Ascending aorta (tissue), 2 donors: ENCODE data around the gene TGFB2. TPM values are rescaled to one million over a fixed set of nuclear protein-coding genes. Genes with fewer than 3 reads are reported as not detected.
A peak's percentile ranks its signal among the peaks of the same experiment; 100 is the strongest.

Source experiments
- DNase-seq, 2 donors: peaks; one replicate each; pipeline ENCODE4 v3.0.0-alpha.2; 2019; ENCODE audit warnings: low spot score in 2 of 2
- H3K27ac ChIP-seq, 2 donors: fragments of 200-600 bp; sonication (generic); one replicate each; pipeline ENCODE4 v1.5.1; 2016 to 2017; ENCODE audit warnings: mild to moderate bottlenecking in 1 of 2
- H3K27me3 ChIP-seq: fragments of 200-600 bp; sonication (generic); one replicate; pipeline ENCODE4 v1.5.1; 2017
- H3K36me3 ChIP-seq, 2 donors: fragments of 200-600 bp; sonication (generic); one replicate each; pipeline ENCODE4 v1.5.1; 2016
- H3K4me1 ChIP-seq, 2 donors: fragments of 200-600 bp; sonication (generic); one replicate each; pipeline ENCODE4 v1.5.1; 2016 to 2017; ENCODE audit warnings: mild to moderate bottlenecking in 1 of 2
- H3K4me3 ChIP-seq, 2 donors: fragments of 200-600 bp; sonication (generic); one replicate each; pipeline ENCODE4 v1.5.1; 2016 to 2017; ENCODE audit warnings: mild to moderate bottlenecking in 1 of 2
- H3K9me3 ChIP-seq, 2 donors: fragments of 200-600 bp; sonication (generic); one replicate each; pipeline ENCODE4 v1.5.1; 2016
- intact Hi-C: fragments of 100-400 bp; cut with DNase I; formaldehyde crosslinking; loops from one replicate; pipeline ENCODE4 v1.15.1; 2023
- total RNA-seq: library from RNA; depleted of rRNA; stranded (reverse); fragments of >200 nt; gene quantifications from one replicate; pipeline ENCODE4 v1.1.0, GENCODE V29; 2016
- TF ChIP-seq, protein P1 (sequence below), 3 experiments: fragments of 200-600 bp in 2 of 3; fragments of 450-650 bp in 1 of 3; sonication (generic) in 2 of 3; IDR thresholded peaks; one replicate each; pipeline ENCODE4 v1.5.1; 2016 to 2019; ENCODE audit warnings: antibody characterized with exemption in 3 of 3, mild to moderate bottlenecking in 1 of 3, moderate library complexity in 1 of 3

TGFB2 gene
- total RNA-seq, 1 donor from 2014 or later = 9.9 TPM

DNA sequence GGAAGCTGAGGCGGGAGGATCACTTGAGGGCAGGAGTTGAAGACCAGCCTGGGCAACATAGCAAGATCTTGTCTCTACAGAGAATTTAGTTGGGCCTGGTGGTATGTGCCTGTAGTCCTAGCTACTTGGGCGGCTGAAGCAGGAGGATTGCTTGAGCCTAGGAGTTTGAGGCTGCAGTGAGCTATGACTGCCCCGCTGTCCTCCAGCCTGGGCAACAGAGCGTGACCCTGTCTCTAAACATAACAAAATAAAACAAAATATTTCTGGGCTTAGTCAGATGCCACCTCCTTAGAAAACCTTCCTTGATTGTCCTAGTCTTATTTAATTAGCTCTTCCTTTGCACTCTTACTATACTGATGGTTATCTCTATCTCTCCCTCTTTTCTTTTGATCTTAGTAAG, 8.5 kb downstream of the TGFB2 start:
- TF ChIP-seq, protein P1, sequence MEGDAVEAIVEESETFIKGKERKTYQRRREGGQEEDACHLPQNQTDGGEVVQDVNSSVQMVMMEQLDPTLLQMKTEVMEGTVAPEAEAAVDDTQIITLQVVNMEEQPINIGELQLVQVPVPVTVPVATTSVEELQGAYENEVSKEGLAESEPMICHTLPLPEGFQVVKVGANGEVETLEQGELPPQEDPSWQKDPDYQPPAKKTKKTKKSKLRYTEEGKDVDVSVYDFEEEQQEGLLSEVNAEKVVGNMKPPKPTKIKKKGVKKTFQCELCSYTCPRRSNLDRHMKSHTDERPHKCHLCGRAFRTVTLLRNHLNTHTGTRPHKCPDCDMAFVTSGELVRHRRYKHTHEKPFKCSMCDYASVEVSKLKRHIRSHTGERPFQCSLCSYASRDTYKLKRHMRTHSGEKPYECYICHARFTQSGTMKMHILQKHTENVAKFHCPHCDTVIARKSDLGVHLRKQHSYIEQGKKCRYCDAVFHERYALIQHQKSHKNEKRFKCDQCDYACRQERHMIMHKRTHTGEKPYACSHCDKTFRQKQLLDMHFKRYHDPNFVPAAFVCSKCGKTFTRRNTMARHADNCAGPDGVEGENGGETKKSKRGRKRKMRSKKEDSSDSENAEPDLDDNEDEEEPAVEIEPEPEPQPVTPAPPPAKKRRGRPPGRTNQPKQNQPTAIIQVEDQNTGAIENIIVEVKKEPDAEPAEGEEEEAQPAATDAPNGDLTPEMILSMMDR (IDR thresholded peaks at IDR 0.05) = no peak

DNA sequence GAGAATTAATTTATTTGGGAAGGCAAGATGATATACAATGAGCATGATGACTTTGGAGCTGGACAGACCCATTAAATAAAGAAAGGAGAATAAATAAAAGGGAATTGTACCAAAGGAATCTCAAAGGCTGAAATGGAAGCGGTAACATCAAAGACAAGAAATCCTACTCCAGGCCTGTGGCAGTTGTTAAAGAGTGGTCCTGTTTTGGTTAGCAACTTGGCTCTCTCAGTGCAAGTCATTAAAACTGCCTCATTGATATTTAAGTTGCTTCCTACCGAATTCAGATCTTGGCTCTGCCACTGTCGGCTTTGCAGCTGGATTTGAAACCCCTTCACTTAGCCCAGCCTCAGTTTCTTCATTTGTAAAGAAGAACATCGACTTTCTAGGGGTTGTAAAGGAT, 10.1 kb downstream of the TGFB2 start:
- Histone ChIP-seq H3K4me1 (peaks cover 5 to 17% of the 10 kb centered on the region in 2 donors), H3K27me3 (no peaks in the 10 kb centered on the region), H3K9me3 (no peaks in the 10 kb centered on the region), H3K27ac (no peak overlapping the region), H3K4me3 (no peak overlapping the region), H3K36me3 (no peaks in the 10 kb centered on the region)
- intact Hi-C loops = no loop called here
- TF ChIP-seq, protein P1 (IDR thresholded peaks at IDR 0.05) = no peak
- DNase-seq = no peak

More for the DNA sequence above, 8.5 kb downstream of the TGFB2 start:
- Histone ChIP-seq H3K4me3 (no peak overlapping the region), H3K4me1 (peaks cover 5 to 17% of the 10 kb centered on the region in 2 donors), H3K27ac (no peak overlapping the region), H3K9me3 (no peaks in the 10 kb centered on the region), H3K27me3 (no peaks in the 10 kb centered on the region), H3K36me3 (no peaks in the 10 kb centered on the region)
- no peak for DNase-seq
- intact Hi-C loops = no loop called here

DNA sequence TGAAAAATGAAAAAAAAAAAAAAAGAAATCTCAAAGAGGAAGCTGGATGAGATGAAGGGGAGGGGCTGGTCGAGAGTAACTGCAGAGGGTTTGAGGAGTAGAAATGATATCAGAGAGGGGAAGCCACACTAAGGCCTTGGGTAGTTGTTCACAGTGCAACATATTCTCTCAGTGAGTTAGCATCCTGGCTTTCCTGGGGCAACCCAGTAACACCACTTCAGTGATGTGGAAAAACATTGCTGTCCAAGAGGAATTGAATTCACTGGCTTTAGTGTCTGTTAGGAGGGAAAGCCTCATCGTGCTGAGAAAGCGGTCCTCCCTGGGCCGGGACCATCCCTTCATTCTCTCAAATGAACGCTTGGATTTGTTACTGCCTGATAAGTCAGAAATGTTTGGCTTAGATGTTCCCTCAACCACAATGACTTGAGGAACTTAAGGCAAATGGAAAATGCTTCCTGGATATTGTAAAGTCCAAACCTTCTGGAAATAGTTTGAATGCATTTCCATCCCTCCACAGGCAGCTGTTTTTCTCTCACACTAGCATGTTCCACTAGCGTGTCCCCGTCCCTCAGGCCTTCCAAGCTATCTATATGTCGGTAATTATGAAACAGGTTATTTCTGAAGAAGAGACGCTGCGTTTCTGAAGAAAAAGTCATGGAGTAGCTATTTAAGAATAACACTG, 12.2 kb downstream of the TGFB2 start:
- H3K27me3 ChIP-seq = no peaks in the 10 kb centered on the region
- peak overlapping the region; percentile 62 to 69 for H3K27ac ChIP-seq
- intact Hi-C loops = no loop called here
- peak overlapping the region; percentile 16 to 34 for H3K4me3 ChIP-seq
- DNase-seq = no peak
- no peaks in the 10 kb centered on the region for H3K36me3 ChIP-seq
- H3K4me1 ChIP-seq = peaks cover 5 to 11% of the 10 kb centered on the region in 2 donors
- TF ChIP-seq, protein P1 (IDR thresholded peaks at IDR 0.05) = no peak
- no peaks in the 10 kb centered on the region for H3K9me3 ChIP-seq

DNA sequence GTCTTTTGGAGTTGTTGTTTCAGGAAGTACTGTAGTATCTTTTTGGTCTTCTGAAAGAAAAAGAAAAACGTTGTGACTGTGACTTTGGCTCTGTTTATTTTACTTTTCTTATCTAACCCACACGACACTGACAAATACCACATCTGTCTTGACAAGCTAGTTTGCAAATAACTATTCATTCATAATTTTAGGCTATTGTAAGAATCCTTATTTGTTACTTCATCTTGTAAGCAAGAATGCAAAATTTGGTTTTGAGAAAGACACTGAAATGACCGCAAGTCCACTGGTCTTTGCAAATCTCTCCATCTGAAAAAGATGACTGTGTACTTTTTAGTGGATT, 12.7 kb downstream of the TGFB2 start:
- Histone ChIP-seq H3K36me3 (no peaks in the 10 kb centered on the region), H3K27ac (peak overlapping the region; percentile 62 to 69), H3K4me1 (peaks cover 5 to 11% of the 10 kb centered on the region in 2 donors), H3K9me3 (no peaks in the 10 kb centered on the region), H3K27me3 (no peaks in the 10 kb centered on the region), H3K4me3 (peak overlapping the region in 1 of 2 donors; percentile 34)
- no peak for DNase-seq
- TF ChIP-seq, protein P1 (IDR thresholded peaks at IDR 0.05) = no peak
- intact Hi-C loops = no loop called here

DNA sequence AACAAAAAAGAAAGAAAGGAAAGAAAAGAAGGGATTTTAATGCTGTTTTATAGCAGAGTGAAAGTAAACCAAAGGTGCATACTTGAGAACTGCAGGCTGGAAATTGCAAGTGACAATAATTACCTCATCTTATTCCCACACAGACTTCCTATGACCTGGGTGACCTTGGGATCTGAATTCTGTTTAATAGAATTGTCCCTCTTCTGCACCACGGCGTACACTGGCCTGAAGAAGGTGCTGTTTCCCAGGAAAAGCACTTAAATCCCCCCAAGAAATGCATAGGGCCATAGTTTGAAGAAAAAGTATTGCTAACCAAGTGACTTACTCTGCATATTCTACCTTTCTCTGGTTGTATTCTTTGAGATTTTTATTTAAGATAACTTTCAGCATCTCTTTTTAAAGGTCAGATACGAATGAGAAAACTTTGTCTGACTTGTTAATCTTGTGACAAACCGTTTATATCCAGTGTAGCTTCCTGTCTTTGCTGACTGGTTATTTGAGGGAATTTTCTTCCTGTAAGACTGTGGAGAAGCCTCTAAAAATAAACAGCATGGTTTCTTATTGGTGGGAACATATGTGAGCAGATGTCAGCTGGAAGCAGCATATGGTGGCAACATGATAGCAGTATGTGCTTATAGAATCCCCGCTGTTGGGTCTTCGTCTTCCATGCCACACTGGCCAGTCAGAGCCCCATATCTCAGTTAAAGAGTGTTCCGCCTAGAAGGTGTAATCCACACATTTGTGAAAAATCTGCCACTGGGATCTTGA, 16.3 kb downstream of the TGFB2 start:
- Histone ChIP-seq H3K4me1 (peaks cover 17 to 30% of the 10 kb centered on the region in 2 donors), H3K27me3 (no peaks in the 10 kb centered on the region), H3K36me3 (no peaks in the 10 kb centered on the region), H3K9me3 (no peaks in the 10 kb centered on the region), H3K4me3 (no peak overlapping the region), H3K27ac (no peak overlapping the region)
- DNase-seq = no peak
- intact Hi-C loops = loop anchor here (1.0 kb wide), 1 partner anchor 160 kb away; no protein-coding TSS in a partner anchor
- TF ChIP-seq, protein P1 (IDR thresholded peaks at IDR 0.05) = peak in 2 of 3 experiments; percentile 32 to 61
